HG02884 (cell line): ENCODE results near the gene TMEM208.

ENCODE experiments used
- ATAC-seq: cut with Tn5 transposase; IDR thresholded peaks from one replicate; pipeline ENCODE4 v1.9.1; 2021; ENCODE audit warnings: mild to moderate bottlenecking, moderate library complexity; ENCODE audit not compliant: unreplicated experiment

TMEM208 gene

DNA sequence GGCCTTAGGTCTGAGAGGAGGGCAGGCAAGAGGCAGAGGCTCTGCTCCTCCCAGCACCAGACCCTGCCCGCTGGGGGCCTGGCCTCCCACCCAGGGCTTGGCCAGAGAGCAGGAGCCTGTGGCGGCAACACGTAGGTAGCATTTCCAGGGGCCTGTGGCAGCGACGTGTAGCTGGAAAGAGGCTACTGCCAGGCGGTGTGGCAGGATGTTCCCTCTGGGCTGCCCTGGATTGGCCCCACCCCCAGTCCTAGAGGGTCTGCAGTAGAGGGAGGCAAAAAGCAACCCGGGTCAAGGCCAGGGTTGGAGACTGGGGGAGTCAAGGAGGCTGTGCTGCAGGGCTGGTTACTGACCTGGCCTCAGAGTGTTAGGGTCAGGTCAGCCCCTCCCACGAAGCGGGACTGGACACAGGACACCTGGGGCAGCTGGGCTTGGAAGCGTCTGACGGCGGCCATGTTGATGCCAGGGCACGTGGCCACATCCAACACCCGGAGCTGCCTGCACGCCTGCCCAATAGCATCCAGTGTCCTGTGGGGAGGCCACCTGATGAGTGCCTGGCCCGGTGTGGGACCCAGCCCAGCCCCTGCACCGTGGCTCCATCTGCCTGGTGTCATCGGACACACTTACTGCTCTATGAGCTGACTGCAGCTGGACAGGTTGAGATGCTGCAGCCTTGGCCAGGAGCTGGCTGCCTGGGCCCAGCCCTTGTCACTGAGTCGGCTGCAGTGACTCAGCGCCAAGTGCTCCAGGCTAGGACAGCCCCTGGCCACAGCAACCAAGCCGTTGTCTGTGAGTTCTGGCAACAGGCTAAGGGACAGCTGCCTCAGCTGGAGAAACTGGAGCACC lies 19.5 kb upstream of the TMEM208 start:
- ATAC-seq, result no peak

DNA sequence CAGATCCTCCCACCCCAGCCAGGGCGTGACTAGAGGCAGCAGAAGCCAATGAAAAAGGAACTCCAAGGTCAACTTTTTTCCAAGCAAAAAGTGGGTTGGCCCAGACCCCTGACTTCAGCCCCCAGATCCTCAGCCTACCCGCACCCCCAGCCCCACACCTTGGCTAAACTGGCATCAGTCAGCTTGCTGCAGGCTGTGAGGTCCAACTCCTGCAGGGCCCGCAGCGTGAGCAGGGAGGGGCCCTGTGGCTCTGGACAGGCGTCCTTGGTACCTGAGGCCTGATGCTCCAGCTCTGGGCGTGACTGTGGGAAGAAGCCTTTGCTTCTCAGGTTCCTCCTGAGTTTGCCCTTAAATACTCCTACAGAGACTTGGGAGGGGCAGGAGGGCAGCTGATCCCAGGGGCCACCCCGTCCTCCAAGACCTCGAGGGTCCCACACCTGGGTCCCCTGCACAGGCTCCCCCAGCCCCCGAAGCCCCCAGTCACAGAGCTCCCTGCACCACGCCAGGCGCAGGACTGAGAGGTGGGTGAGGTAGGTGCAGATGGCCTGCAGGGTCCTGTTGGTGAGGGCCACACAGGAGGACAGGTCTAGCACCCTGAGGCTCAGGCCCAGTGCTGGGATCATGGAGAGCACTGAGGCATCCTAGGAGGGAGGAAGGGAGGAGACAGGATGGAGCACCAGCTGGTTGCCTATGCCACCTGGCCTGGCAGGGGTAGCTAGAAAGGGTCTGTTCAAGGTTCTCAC lies 18.6 kb upstream of the TMEM208 start:
- ATAC-seq, result no peak

DNA sequence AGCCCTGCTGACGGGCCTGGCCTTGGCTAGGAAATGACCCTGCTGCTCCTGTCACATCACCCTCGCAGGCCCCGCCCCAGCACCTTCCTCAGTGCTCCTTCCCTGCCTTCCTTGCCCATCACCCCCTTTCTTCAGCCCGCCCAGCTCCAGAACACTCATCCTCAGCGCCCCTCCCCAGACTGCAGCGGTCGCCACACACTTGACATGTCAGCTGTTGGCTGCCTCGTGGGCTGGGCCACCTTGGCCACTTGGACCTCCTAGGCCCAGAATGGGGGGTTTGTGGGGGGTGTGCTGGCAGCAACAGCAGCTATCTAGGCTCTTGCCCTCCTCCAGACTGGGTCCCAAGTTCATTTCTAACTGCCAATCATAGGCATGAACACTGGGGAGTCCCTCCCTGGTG lies 17.4 kb upstream of the TMEM208 start:
- ATAC-seq, result no peak

DNA sequence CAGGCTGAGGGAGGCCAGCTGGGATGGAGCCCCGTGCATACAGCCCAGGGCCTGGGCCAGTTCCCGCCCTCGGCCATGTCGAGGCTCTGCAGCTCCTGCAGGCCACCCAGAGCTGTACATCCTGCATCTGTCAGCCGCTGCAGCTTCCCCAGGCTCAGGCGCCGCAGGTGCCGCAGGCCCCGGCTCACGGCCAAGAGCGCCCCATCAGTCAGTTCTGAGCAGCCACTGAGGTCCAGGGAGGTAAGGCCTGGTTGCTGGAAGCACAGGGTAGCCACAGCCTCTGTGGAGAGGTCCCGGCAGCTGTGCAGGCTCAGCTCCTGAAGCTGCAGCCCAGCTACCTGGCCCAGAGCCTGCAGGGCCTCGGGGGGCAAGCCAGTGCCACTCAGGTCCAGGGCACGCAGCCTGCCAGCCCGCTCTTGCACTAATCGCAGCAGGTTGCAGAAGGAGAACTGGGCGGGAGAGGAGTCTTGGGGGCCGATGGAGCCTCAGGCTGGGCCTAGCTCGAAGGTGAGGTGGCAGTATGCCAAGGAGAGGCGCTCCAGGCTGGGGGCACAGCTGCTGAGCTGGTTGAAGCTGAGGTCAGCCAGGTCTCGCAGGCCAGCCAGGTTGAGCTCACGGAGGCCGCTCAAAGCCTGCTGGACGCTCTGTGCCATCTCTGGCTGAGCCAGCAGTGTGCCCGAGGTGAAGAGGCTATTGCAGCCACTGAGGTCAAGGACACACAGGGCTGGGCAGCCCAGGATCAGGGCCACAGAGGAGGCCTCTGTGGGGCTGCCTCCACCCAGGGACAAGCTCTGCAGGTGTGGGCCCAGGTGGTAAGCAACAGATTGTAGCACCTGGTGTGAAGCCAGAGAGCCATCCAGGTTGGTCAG lies 16.6 kb upstream of the TMEM208 start:
- no peak for ATAC-seq

DNA sequence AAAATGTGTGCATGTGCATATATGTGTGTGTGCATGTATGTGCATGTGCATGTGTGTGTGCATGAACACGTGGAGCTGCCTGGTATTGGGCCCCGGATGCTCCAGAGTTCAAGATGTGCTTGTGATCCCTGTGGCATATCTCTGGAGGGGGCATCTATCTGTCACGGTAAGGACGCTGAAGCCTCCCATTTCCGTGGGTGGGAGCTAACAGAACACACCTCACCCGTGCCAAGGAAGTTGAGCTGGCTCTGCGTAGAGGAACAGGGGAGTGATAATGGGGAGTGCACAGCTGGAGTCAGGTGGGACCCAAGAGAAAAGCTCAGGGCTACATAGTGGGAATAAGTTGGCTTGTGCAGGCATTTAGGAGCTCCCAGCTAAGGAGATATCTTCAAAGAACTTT lies 15.3 kb upstream of the TMEM208 start:
- ATAC-seq, result no peak

DNA sequence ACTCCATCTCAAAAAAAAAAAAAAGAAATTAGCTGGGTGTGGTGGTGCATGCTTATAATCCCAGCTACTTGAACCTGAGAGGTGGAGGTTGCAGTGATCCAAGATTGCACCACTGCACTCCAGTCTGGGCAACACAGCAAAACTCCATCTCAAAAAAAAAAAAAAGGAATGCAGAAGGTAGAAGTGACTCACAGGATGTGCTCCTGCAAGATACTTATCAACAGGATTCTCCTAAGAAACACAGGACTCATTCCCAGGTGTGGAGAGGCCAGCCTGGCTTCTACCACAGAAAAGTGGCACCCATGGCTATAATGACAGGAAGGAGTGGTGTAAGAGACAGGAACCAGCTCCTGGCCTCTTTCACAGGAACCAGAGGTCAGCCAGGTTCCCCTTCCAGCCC lies 14.2 kb upstream of the TMEM208 start:
- ATAC-seq, result no peak

DNA sequence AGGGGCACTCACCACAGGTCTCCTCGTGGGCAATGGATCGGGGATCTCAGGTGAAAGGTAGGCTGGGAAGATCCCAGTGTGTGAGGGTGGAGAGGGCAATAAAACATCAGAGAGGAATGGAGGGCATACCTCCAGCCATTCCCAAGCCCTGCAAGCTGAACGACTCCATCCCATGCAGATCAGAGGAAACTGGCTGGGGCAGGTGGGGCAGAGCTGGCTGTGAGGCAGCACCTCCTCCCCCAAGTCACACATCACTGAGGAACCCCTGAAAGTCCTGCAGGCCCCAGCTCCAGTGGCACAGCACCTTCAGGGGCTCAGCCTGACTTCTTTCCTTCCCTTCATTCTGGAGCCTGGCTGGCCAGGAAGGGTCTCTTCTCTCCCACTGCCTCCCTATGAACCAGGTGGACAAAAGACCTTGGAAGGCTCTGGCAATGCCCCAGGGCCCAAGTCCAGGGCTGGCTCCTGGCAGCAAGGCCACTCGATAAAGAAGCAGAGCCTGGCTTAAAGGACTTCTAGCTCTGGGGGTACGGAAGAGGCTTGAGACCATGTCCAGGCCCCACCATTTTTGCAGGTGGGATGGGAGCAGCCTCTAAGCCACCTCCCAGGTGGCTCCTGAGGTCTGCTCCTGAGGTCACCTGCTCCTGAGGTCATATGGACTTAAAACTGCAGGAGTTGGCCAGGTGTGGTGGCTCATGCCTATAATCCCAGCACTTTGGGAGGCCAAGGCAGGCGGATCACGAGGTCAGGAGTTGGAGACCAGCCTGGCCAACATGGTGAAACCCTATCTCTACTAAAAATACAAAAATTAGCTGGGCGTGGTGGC lies 13.5 kb upstream of the TMEM208 start:
- ATAC-seq, result no peak

DNA sequence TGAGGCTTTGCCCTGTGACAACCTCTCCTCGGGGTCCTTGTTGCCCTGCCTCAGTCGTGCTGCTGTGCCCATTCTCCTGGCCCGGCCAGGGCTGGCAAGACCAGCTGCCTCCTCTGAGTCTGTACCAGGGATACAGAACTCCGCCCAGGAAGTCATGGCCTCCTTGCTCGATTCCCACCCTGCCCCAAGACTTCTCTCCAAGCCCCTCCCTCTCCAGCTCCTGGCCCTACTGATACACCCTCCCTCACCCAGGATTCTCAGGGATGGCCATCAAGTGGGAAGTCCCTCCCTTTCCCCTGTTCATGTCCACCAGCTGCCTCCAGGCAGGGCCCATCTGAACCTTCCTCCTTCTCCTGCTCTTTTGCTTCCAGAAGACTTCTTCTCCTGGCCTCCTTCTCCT lies 11.2 kb upstream of the TMEM208 start:
- no peak for ATAC-seq

DNA sequence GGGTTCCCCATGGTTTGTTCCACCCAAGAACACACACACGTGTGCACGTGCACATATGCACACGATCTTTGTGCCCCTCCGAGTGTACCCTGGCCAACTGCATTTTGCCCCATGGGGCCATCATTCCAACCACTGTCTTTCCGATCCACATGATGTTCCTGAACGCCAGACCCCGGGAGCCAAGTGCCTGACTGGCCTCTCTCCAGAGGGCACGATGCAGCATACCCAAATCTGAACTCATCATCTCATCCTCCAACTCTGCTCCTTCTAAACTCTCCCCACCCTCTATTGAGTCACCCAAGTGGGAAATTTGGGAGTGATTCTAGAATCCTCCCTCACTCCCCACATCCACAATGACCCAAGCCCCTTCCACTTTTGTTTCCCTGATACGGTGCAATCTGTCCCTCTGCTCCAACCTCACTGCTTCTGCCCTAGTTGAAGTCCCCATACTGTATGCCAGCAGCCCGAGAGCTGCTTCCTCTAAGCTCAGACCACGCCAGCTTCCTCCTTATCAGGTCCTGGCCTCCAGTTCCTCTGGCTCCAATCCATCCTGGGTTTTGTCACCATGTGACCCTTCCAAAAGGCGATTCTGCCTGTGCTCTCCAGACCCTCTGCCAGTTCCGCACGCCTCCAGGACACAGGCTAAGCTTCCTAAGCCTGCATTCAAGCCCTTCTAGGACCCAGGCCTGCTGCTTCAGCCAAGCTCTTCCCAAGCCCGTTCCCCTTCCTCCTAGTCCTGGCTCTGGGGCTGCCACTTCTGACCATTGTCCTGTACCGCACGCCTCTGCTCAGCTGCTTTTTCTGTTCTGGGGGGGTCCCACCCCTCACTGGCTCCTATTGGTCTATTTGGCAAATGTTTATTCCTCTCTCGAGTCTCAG lies 10.1 kb upstream of the TMEM208 start:
- ATAC-seq, result no peak

DNA sequence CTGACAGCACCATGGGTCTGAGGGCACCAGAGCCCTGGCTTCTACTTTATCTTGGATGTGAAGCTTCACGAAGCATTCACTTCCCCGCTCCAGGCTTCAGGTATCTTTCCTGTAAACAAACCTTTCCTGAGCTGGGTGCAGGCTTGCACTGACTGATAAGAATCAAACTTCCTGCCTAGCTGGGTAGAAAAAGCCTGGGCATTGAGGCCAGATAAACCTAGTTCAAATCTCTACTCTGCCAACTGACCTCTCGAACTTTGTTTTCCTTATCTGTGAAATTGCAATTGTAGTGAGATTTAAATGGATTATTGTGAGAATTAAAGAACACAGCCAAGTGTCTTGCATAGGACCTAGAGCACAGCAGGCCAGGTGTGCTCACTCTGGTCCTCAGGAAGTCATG lies 2.9 kb upstream of the TMEM208 start:
- no peak for ATAC-seq

DNA sequence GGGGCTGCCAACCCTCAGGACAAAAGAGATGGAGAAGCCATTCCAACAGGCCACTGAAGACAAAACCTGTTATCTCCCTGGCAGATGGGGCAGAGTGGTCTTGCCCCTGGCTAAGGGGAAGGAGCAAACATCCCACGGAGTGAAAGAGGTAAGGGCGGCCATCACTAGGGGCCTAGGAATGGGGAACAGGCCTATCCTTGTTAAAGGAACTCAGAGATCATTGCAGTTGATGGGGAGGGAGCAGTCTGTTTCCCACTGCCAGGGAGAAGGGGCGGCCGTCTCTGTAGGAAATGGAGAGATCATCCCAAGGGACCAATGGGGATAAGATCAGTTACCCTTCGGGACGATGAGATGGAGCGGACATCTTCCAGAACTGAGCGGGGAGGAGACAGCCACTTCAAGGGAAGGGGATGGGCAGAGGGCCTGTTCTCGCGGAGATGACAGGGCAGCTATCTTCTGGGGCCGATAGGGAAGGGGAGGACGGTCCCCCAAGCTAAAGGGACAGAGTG lies 581 bp upstream of the TMEM208 start:
- ATAC-seq, result no peak

DNA sequence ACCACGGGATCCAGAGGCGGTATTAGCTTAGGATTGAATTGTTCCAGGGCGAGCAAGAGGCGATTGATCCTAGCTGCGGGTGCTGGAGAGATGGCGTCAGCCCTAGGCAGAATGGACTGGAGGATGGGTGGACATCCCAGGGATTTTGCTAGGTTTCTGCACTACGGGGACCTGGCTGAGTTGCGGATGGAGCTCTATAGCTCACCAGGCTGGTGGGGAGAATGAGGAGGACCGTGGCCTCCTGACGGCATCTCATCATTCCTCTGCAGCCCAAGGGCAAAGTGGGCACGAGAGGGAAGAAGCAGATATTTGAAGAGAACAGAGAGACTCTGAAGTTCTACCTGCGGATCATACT lies 614 bp downstream of the TMEM208 start:
- ATAC-seq, result no peak

DNA sequence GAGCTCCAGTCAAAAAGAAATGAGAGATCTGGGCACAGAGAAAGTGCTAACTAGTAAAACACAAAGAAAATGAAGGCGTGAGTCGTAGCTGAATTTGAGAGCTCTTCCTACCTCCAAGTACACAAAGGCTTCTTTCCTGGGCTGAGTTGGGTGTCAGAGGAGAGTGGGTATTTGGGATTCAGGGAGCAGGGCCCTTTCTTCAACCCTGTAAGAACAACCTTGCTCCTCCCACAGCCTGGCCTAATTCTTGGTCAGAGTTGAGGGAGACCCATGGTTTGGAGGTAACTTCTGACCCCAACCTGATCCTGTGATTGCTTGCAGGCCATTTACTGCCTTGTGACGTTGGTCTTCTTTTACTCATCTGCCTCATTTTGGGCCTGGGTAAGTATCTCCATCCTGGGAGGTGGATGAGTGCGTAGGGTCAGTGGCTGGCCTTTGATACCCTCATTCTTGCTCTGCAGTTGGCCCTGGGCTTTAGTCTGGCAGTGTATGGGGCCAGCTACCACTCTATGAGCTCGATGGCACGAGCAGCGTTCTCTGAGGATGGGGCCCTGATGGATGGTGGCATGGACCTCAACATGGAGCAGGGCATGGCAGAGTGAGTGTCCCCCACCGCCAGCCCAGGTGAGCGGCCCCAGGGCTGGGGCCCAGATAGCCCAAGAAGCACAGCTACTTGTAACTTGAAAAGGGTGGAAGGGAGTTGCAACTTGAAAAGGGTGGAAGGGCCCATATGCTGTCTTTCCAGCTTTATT lies 1.3 kb downstream of the TMEM208 start:
- no peak for ATAC-seq

DNA sequence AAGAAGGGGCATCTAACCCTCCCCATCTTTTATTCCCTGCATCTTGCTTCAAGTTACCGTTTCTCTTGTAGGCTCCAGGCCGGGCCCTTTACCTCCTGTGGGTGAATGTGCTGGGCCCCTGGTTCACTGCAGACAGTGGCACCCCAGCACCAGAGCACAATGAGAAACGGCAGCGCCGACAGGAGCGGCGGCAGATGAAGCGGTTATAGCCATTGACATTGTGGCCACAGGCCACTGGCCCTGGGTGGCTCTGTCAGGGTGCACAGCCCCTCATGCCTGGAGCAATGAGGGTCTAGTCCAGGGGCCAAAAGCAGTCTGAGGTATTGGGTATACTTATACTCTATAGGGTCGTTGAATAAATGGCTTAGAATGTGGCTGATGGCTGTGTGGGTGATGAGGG lies 2.0 kb downstream of the TMEM208 start:
- no peak for ATAC-seq

DNA sequence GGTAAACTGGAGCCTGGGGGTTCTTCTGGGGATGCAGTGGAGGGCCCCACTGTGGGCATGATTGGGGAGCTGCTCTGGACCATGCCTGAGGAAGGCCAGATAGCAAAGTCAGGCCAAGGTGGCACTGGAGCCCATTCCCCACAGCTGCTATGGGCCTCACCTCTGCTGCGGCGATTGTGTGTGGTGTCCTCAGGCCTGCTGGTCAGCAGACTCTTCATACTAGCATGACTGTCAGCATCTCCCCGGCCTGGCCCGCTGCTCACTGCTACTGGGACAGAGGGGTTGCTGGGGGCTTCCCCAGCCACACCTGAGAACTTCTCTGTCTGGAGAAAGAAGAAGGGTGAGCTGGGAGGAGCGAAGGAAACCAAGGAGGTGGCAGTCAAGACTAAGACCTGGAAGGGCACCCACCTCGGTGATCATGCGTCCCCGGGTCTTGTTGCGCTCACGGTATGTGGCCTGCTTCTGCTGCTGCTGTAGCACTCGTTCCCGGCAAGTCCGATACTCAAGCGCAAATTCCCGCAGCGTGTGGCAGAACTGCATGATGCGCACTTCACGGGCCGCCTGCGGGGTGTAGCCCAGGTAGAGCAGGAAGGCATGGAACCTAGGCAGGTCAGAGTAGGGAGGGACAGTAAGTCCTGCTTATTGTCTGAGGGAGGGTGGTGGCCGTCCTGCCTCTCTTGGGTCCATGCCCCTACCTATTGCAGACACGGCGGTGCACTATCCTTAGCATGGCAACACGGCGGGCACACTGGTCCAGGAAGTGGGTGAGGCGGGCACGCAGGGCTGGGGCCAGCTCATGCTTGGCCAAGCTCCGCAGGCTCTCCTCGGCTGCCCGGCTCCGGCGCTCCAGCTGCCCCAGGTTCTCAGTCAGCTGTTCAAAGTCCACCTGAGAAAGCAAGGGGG lies 3.2 kb downstream of the TMEM208 start:
- ATAC-seq, result no peak

DNA sequence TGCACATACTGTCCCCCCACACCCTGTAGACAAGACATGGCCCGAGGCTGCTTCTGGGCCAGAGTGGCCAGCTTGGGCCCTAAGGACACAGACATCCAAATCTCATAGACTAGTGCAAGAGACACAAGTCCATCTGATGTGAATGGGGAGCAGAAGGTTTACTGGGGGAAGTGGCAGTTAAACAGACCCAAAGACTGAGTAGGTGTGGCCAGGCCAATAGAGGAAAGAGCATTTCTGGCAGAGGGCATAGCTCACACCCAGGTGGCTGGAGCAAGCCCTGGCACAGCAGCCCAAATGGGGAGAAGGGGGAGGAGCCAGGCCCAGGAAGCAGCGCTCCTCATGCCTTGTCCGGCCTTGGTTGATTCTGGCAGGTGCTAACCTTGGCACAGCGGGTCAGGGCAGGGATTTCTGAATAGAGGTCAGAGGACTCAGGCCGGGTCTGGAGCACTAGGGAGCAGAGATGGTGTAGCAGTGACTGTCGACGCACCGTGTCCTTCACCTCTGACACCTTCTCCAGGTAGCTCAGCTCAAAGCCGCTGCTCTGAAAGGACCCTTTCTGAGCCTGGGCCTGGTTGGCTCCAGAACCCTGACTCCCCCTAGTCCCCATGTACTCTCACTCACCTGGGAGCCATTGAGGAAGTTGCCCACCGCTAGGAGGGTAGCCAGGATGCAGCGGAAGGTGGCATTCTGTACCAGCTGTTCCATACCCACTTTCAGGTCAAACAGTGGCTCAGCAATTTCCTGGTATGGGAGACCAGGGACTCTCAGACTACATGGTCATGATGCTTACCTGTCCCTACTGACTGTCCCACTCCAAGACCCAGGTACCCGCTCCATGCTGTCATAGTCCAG lies 4.1 kb downstream of the TMEM208 start:
- no peak for ATAC-seq

DNA sequence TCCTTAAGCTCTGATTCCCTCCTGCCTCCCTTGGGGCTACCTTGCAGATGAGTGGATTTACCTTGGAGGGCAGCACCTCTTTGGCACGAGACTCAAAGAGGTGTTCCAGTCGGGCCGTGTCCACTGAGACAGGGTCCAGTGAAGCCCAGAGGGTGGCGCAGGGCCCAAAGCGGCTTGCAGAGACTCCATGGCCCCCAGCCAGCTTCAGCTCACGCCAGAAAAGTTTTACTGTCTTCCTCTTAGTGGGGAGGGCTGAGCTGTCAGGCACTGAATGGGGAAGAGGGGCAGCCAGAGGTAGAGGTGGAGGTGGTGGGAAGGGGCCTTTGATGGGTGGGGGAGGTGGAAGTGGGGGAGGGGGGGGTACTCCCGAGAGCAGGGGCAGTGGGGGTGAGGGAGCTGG lies 6.7 kb downstream of the TMEM208 start:
- no peak for ATAC-seq
